GM12872 (cell line): ENCODE results near the gene MED13.

Experiments
- TF ChIP-seq, protein P1 (sequence below): IDR thresholded peaks from 3 replicates; pipeline ENCODE4 v1.5.1; 2011; ENCODE audit warnings: low read depth, mild to moderate bottlenecking, low read length, moderate library complexity; ENCODE audit not compliant: insufficient read depth

The MED13 gene

DNA sequence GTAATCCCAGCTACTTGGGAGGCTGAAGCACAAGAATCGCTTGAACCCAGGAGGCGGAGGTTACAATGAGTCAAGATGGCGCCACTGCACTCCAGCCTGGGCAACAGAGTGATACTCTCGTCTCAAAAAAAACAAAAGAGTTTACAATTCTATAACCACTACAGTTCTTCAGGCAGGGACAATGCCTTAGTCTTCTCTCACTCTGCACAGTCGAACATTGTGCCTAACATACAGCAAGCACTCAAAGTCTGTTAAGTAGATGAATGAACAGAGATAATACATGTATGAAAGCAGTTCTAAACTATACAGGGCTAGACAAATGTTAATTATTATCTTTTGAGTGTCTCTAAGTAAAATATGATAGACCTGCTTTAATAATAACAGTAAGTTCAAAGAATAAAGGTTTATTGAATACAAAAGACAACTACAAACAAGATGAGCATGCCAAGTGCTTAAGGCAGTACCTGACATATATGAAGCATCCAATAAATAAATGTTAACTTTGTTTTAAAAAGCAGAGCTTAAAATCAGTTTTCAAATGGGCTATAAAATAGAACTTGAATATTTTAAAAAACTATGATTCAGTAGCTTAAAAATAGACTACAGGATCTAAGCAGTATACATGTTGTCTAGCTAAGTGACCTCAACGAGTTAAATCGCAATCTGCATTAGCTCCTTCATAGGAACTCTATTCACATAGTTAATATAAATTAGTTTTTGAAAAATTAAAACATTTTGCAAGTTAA lies 156.6 kb downstream of the MED13 start:
- TF ChIP-seq, protein P1, sequence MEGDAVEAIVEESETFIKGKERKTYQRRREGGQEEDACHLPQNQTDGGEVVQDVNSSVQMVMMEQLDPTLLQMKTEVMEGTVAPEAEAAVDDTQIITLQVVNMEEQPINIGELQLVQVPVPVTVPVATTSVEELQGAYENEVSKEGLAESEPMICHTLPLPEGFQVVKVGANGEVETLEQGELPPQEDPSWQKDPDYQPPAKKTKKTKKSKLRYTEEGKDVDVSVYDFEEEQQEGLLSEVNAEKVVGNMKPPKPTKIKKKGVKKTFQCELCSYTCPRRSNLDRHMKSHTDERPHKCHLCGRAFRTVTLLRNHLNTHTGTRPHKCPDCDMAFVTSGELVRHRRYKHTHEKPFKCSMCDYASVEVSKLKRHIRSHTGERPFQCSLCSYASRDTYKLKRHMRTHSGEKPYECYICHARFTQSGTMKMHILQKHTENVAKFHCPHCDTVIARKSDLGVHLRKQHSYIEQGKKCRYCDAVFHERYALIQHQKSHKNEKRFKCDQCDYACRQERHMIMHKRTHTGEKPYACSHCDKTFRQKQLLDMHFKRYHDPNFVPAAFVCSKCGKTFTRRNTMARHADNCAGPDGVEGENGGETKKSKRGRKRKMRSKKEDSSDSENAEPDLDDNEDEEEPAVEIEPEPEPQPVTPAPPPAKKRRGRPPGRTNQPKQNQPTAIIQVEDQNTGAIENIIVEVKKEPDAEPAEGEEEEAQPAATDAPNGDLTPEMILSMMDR: no peak

DNA sequence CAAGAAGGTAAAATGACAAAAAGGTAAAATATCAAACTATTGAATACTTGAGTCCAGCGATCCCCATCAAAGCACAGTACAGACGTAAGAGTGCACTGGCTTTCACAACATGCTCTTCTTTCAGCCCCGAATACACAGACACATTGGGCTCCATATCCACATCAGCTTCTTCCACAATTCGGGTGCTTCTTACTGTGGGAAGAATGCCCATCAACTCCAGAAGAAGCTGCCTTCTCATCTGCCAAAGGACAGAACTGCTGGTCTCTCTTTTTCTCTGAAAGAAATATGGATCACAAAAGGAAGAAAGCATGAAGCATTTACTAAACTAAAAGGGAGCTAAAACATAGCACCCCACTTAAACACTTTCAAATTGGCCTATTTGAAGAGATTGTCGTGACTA lies 157.7 kb downstream of the MED13 start:
- TF ChIP-seq, protein P1: no peak

GRCh38 chr17:61904094-61904710 lies 160.9 kb downstream of the MED13 start:
- TF ChIP-seq, protein P1: no peak

- TF ChIP-seq, protein P1: no peak
These were observed 161.8 kb downstream of the MED13 start for GRCh38 chr17:61903251-61903650.

- TF ChIP-seq, protein P1: no peak
These were observed 167.4 kb downstream of the MED13 start for GRCh38 chr17:61897548-61898180.

- TF ChIP-seq, protein P1: no peak
These were observed 169.7 kb downstream of the MED13 start for GRCh38 chr17:61895391-61895790.
